Sigmoid colon (tissue), 7 donors: ENCODE data around the gene APEX1. TPM values are rescaled to one million over a fixed set of nuclear protein-coding genes. Genes with fewer than 3 reads are reported as not detected.

Experiments used
- DNase-seq: peaks from one replicate; pipeline ENCODE4 v3.0.0-alpha.2; 2019
- H3K27ac ChIP-seq, 4 donors: fragments of 200-600 bp; sonication (generic); one replicate each; pipeline ENCODE4 v1.5.1; 2016 to 2019; ENCODE audit warnings: mild to moderate bottlenecking in 1 of 4
- H3K27me3 ChIP-seq, 3 donors: fragments of 200-600 bp; sonication (generic); one replicate each; pipeline ENCODE4 v1.5.1; 2019; ENCODE audit warnings: mild to moderate bottlenecking in 1 of 3
- H3K36me3 ChIP-seq, 4 donors: fragments of 200-600 bp; sonication (generic); one replicate each; pipeline ENCODE4 v1.5.1; 2016 to 2019
- H3K4me1 ChIP-seq, 4 donors: fragments of 200-600 bp; sonication (generic); one replicate each; pipeline ENCODE4 v1.5.1; 2017 to 2019
- H3K4me3 ChIP-seq, 4 donors: fragments of 200-600 bp; sonication (generic); one replicate each; pipeline ENCODE4 v1.5.1; 2017 to 2019; ENCODE audit warnings: mild to moderate bottlenecking in 2 of 4, moderate library complexity in 1 of 4
- H3K9me3 ChIP-seq, 4 donors: fragments of 200-600 bp in 3 of 4; sonication (generic) in 3 of 4; one replicate each; pipeline versions ENCODE4 v1.5.1 to v1.6.1; 2013 to 2019
- EP300 ChIP-seq, 4 donors: sonication (generic); formaldehyde crosslinking; IDR thresholded peaks; one replicate each; pipeline ENCODE4 v1.6.1; 2017; ENCODE audit warnings: antibody characterized with exemption in 4 of 4
- POLR2A ChIP-seq, 2 donors: fragments of 450-650 bp; IDR thresholded peaks; one replicate each; pipeline ENCODE4 v1.6.1; 2016; ENCODE audit warnings: antibody characterized with exemption in 2 of 2, mild to moderate bottlenecking in 2 of 2, moderate library complexity in 2 of 2
- POLR2AphosphoS5 ChIP-seq, 4 donors: sonication (generic); formaldehyde crosslinking; IDR thresholded peaks; one replicate each; pipeline ENCODE4 v1.6.1; 2017; ENCODE audit warnings: antibody characterized with exemption in 4 of 4
- WGBS, 2 donors: extraction: QIAGEN DNeasy Blood & Tissue Kit; methylation state at CpG; one replicate each; pipeline ENCODE4 v1.1.7; 2013; 5-methylcytosine and 5-hydroxymethylcytosine counted together
- intact Hi-C: fragments of 100-400 bp; cut with DNase I; formaldehyde crosslinking; loops from one replicate; pipeline ENCODE4 v1.15.1; 2023
- polyA plus RNA-seq, 3 donors: library from polyadenylated mRNA; stranded (reverse); fragments of 200-250 nt; gene quantifications; one replicate each; pipeline ENCODE4 v1.2.3, GENCODE V29; 2013
- total RNA-seq, 4 donors: library from RNA; depleted of rRNA; stranded (reverse); fragments of >200 nt; gene quantifications; one replicate each; pipeline ENCODE4 v1.1.0, GENCODE V29; 2016
- TF ChIP-seq, protein P1 (sequence below), 4 experiments: fragments of 450-650 bp in 3 of 4; fragments of 200-600 bp in 1 of 4; IDR thresholded peaks; one replicate each; pipeline ENCODE4 v1.5.1; 2016 to 2019; ENCODE audit warnings: antibody characterized with exemption in 4 of 4, mild to moderate bottlenecking in 3 of 4, moderate library complexity in 2 of 4
- donor health status: healthy with polysubstance abuse.
- donor health status: Bipolar disorder and iron deficiency.
- donor health status: healthy.

The APEX1 gene
- 100 to 1,000 TPM; 118 to 181 (median 146) TPM for total RNA-seq
- 100 to 1,000 TPM in 1 of 3 donors, 10 to 100 TPM in 2; 84.4 to 150 (median 99.7) TPM for polyA plus RNA-seq

DNA sequence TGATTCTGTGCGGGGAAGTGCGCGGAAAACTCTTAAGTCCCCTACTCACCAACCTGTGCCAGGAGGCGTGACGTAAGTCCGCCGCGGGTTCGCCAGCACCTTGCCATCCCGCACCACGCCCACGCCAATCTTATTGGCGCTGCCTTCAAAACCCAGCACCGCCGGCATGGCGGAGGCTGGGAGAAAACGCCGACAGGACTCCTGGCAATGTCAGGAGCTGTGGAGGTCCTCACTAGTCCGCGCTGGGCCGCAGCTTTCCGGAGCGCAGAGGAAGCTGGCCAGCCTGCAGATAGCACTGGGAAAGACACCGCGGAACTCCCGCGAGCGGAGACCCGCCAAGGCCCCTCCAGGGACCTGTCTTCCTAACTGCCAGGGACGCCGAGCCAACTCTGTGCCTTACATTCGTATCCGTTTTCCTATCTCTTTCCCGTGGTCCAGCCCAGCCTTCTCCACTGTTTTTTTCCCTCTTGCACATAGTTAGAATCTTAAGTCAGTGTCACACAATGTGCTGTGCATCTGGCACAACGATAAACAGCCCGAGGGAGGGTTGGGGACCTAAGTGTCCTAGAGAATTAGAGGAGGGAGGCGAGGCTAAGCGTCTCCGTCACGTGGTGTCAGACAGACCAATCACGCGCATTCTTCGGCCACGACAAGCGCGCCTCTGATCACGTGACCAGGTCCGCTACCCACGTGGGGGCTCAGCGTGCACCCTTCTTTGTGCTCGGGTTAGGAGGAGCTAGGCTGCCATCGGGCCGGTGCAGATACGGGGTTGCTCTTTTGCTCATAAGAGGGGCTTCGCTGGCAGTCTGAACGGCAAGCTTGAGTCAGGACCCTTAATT lies at the start of gene APEX1, which contains the start of gene OSGEP:
TSS of gene APEX1 (plus strand) at position 711 of the 839 bp plus-strand sequence. CDS start 420 bp downstream, outside the sequence.
TSS of gene OSGEP (minus strand) at position 297 of the 839 bp plus-strand sequence. CDS start at position 168, 129 bp downstream.
- peak within 1 kb of the TSS; percentile 90 to 93 (median 92) for H3K27ac ChIP-seq
- DNase-seq = peak; percentile 99
- peaks cover 42 to 64% (median 50%) of the 10 kb centered on the region in 4 donors for H3K36me3 ChIP-seq
- intact Hi-C loops = loop anchor here (2.0 to 5.0 kb wide), 3 partner anchors 42 to 127 kb away; partner anchors contain the start of genes PARP2 and TEP1
- 0% methylated on average over 56 of the region's 56 CpGs for WGBS, 2 donors
- peaks cover 0 to 39% (median 27%) of the 10 kb centered on the region in 4 donors for H3K4me1 ChIP-seq
- peak; percentile 81 to 82 for TF ChIP-seq POLR2A (IDR thresholded peaks at IDR 0.05)
- TF ChIP-seq POLR2AphosphoS5 (IDR thresholded peaks at IDR 0.05) = peak in 3 of 4 donors; percentile 93 to 98 (median 96)
- peak in 1 of 4 donors; percentile 3 for TF ChIP-seq EP300 (IDR thresholded peaks at IDR 0.05)
- TF ChIP-seq, protein P1, sequence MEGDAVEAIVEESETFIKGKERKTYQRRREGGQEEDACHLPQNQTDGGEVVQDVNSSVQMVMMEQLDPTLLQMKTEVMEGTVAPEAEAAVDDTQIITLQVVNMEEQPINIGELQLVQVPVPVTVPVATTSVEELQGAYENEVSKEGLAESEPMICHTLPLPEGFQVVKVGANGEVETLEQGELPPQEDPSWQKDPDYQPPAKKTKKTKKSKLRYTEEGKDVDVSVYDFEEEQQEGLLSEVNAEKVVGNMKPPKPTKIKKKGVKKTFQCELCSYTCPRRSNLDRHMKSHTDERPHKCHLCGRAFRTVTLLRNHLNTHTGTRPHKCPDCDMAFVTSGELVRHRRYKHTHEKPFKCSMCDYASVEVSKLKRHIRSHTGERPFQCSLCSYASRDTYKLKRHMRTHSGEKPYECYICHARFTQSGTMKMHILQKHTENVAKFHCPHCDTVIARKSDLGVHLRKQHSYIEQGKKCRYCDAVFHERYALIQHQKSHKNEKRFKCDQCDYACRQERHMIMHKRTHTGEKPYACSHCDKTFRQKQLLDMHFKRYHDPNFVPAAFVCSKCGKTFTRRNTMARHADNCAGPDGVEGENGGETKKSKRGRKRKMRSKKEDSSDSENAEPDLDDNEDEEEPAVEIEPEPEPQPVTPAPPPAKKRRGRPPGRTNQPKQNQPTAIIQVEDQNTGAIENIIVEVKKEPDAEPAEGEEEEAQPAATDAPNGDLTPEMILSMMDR (IDR thresholded peaks at IDR 0.05) = no peak
- H3K27me3 ChIP-seq = no peaks in the 10 kb centered on the region
- H3K9me3 ChIP-seq = no peaks in the 10 kb centered on the region
- H3K4me3 ChIP-seq = peak within 1 kb of the TSS; percentile 53 to 72 (median 66)

DNA sequence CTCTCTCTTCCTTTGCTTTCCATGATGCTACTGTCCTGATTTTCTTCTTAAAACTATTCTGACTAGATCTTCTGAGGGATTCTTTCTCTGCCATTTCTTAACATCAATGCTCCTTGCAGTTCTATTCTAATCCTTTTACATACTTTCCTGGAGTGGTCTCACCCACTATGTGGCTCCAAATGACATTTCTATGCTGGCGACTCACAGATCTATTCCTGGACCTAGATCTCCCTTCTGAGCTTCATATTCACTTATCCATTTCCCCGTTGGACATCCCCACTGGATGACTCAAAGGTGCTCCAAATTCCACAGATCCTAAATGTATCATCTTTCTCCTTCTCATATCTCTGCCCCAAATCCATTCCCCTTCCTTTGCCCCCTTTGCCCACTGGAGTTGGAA lies 45.8 kb upstream of the APEX1 start:
- DNase-seq = no peak
- 89 to 90% methylated on average over 2 of the region's 2 CpGs for WGBS, 2 donors
- H3K9me3 ChIP-seq = no peaks in the 10 kb centered on the region
- no peak overlapping the region for H3K27ac ChIP-seq
- TF ChIP-seq, protein P1 (IDR thresholded peaks at IDR 0.05) = no peak
- TF ChIP-seq EP300 (IDR thresholded peaks at IDR 0.05) = no peak
- no peak for TF ChIP-seq POLR2A (IDR thresholded peaks at IDR 0.05)
- TF ChIP-seq POLR2AphosphoS5 (IDR thresholded peaks at IDR 0.05) = no peak
- peaks cover 12 to 44% (median 31%) of the 10 kb centered on the region in 4 donors for H3K36me3 ChIP-seq
- no peaks in the 10 kb centered on the region for H3K27me3 ChIP-seq
- H3K4me3 ChIP-seq = no peak overlapping the region
- peaks cover 0 to 19% (median 13%) of the 10 kb centered on the region in 4 donors for H3K4me1 ChIP-seq
- intact Hi-C loops = no loop called here

DNA sequence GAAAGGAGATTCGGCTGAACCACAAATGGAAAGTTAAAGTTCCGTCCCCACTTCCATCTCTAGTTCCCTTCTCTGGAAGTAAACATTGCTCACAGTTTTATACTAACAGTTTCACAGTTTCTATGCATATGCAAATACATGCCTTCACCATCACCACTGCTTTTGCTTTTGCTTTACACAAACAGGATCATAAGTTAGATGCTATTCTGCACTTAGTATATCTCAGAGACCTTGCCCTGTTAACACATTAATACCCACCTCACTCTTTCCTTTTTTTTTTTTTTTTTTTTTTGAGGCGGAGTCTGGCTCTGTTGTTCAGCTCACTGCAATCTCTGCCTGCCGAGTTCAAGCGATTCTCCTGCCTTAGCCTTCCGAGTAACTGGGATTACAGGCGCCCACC lies 42.6 kb upstream of the APEX1 start:
- Histone ChIP-seq H3K4me3 (peak overlapping the region; percentile 64 to 87 (median 77)), H3K4me1 (peaks cover 0 to 19% (median 13%) of the 10 kb centered on the region in 4 donors), H3K9me3 (no peaks in the 10 kb centered on the region), H3K36me3 (peaks cover 3 to 12% (median 7%) of the 10 kb centered on the region in 4 donors), H3K27ac (peak overlapping the region; percentile 94 to 96 (median 96)), H3K27me3 (no peaks in the 10 kb centered on the region)
- 1 to 2% methylated on average over 7 of the region's 7 CpGs for WGBS, 2 donors
- intact Hi-C loops = loop anchor here (2.0 kb wide), 4 partner anchors 42 to 272 kb away; partner anchors contain the start of genes APEX1, OSGEP, PARP2 and RNASE4
- TF ChIP-seq POLR2AphosphoS5 (IDR thresholded peaks at IDR 0.05) (no peak), EP300 (IDR thresholded peaks at IDR 0.05) (no peak), POLR2A (IDR thresholded peaks at IDR 0.05) (no peak)
- TF ChIP-seq, protein P1 (IDR thresholded peaks at IDR 0.05) = no peak
- DNase-seq = no peak

DNA sequence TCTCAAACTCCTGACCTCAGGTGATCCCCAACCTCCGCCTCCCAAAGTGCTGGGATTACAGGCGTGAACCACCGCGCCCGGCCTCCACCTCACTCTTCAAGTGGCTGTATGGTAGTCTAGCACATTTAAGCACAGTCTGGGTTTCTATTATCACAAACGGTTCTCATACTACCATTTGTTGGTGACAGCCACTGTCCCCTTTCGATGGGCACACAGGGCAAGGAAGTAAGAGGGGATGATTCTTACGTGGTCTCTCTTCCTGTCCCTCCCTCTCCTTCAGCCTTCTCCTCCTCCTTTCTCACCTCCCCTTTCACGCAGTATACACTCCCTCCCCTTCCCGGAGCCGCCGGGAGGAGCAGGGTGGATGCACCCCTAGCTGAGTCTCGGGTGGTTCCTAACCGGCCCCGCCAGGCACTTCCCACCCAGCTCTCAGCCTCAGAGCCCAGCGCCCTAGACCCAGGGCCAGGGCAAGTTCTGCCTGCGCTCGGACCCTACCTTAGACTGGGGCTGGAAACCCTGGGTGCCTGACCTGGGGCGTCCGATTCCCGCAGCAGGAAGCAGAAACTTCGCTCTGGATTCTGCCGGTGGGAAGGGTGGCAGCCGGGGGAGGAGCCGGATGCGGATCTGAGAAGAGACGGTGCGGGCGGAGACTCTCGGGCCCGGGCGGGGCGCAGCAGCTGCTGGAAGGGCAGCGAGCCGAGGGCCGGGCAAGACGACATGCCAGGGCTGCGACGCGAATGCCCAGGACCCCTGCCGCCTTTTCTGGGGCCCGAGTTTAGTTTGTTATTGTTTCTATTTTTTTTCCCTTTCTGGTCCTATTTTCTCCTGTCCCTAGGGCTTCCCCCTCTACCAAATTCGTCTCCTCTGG lies 41.9 kb upstream of the APEX1 start, which contains the start of gene TEP1:
TSS of gene TEP1 (minus strand) at position 626 of the 868 bp plus-strand sequence. CDS start 5,062 bp downstream, outside the sequence.
- Histone ChIP-seq H3K4me3 (peak within 1 kb of the TSS; percentile 64 to 87 (median 77)), H3K9me3 (no peaks in the 10 kb centered on the region), H3K27ac (peak within 1 kb of the TSS; percentile 94 to 96 (median 96)), H3K27me3 (no peaks in the 10 kb centered on the region), H3K4me1 (peaks cover 0 to 19% (median 13%) of the 10 kb centered on the region in 4 donors), H3K36me3 (peaks cover 0 to 5% (median under 1%) of the 10 kb centered on the region in 4 donors)
- intact Hi-C loops = loop anchor here (2.0 kb wide), 4 partner anchors 42 to 272 kb away; partner anchors contain the start of genes APEX1, OSGEP, PARP2 and RNASE4
- DNase-seq = peak; percentile 95
- TF ChIP-seq POLR2AphosphoS5 (IDR thresholded peaks at IDR 0.05) (peak; percentile 79 to 85 (median 82)), EP300 (IDR thresholded peaks at IDR 0.05) (no peak), POLR2A (IDR thresholded peaks at IDR 0.05) (peak; percentile 50 to 64)
- TF ChIP-seq, protein P1 (IDR thresholded peaks at IDR 0.05) = no peak
- 0% methylated on average over 43 of the region's 43 CpGs for WGBS, 2 donors
